ENCODE data around the gene SLC4A1AP. TPM values are rescaled to one million over a fixed set of nuclear protein-coding genes. Genes with fewer than 3 reads are reported as not detected.

The SLC4A1AP gene
- total RNA-seq, 1 experiment from 2014 or later = 33.8 TPM

- no peak overlapping the region for H3K4me3 Mint-ChIP-seq (ENCODE audit: unreplicated experiment)
- no peaks in the 10 kb centered on the region for H3K9me3 Mint-ChIP-seq (ENCODE audit: unreplicated experiment)
- peaks cover 35% of the 10 kb centered on the region for H3K4me1 Mint-ChIP-seq (ENCODE audit: low read depth, unreplicated experiment)
- no peaks in the 10 kb centered on the region for H3K36me3 ChIP-seq (ENCODE audit: control insufficient read depth, insufficient read depth, low read length)
- no peaks in the 10 kb centered on the region for H3K27me3 ChIP-seq (replicated peaks; ENCODE audit: control insufficient read depth, insufficient read depth, low read length)
- no peaks in the 10 kb centered on the region for H3K9me3 ChIP-seq
- no peaks in the 10 kb centered on the region for H3K27me3 Mint-ChIP-seq (ENCODE audit: insufficient read depth, unreplicated experiment)
- peaks cover 62% of the 10 kb centered on the region for H3K4me1 ChIP-seq
- DNase-seq = peak in 1 of 2 experiments; percentile 54
- no peak overlapping the region for H3K27ac Mint-ChIP-seq (ENCODE audit: unreplicated experiment)
- no peak for TF ChIP-seq CTCF (IDR thresholded peaks at IDR 0.05; ENCODE audit: insufficient read depth in 1 of 2, low read depth in 1 of 2, low read length in 1 of 2, severe bottlenecking in 1 of 2, unreplicated experiment in 1 of 2)
- intact Hi-C loops (cut with micrococcal nuclease; ENCODE audit: unreplicated experiment) = no loop called here
- BruUV-seq (replicated peaks) = no TSS peak
- ChIA-PET POLR2A (no interaction called here), CTCF (no interaction called here)
- no peak overlapping the region for H3K4me3 ChIP-seq (ENCODE audit: low read depth, low read length)
- no peaks in the 10 kb centered on the region for H3K36me3 Mint-ChIP-seq (ENCODE audit: insufficient read depth, unreplicated experiment)
Observed at GRCh38 chr2:27721335-27721734, 57.6 kb downstream of the SLC4A1AP start.

- H3K36me3 Mint-ChIP-seq (ENCODE audit: insufficient read depth, unreplicated experiment) = no peaks in the 10 kb centered on the region
- Histone ChIP-seq H3K27me3 (replicated peaks; ENCODE audit: control insufficient read depth, insufficient read depth, low read length) (no peaks in the 10 kb centered on the region), H3K4me3 (ENCODE audit: low read depth, low read length) (no peak overlapping the region), H3K4me1 (peaks cover 57% of the 10 kb centered on the region), H3K36me3 (ENCODE audit: control insufficient read depth, insufficient read depth, low read length) (no peaks in the 10 kb centered on the region), H3K9me3 (no peaks in the 10 kb centered on the region)
- H3K27ac Mint-ChIP-seq (ENCODE audit: unreplicated experiment) = no peak overlapping the region
- BruUV-seq (replicated peaks) = no TSS peak
- ChIA-PET CTCF (interaction anchor here (1.1 to 3.1 kb wide), 2 partner anchors 31 to 39 kb away, joined by 3 to 50 read pairs; no protein-coding TSS in a partner anchor), POLR2A (interaction anchor here (1.3 to 2.2 kb wide), 2 partner anchors 31 to 50 kb away, joined by 5 to 25 read pairs; partner anchors contain the start of gene MRPL33)
- intact Hi-C loops (cut with micrococcal nuclease; ENCODE audit: unreplicated experiment) = loop anchor here (2.0 kb wide), 1 partner anchor 19 kb away; no protein-coding TSS in a partner anchor
- H3K4me3 Mint-ChIP-seq (ENCODE audit: unreplicated experiment) = no peak overlapping the region
- no peak for DNase-seq
- no peaks in the 10 kb centered on the region for H3K27me3 Mint-ChIP-seq (ENCODE audit: insufficient read depth, unreplicated experiment)
- H3K4me1 Mint-ChIP-seq (ENCODE audit: low read depth, unreplicated experiment) = peaks cover 35% of the 10 kb centered on the region
- no peaks in the 10 kb centered on the region for H3K9me3 Mint-ChIP-seq (ENCODE audit: unreplicated experiment)
- no peak for TF ChIP-seq CTCF (IDR thresholded peaks at IDR 0.05; ENCODE audit: insufficient read depth in 1 of 2, low read depth in 1 of 2, low read length in 1 of 2, severe bottlenecking in 1 of 2, unreplicated experiment in 1 of 2)
Observed at GRCh38 chr2:27721884-27722485, 58.3 kb downstream of the SLC4A1AP start.

- no peaks in the 10 kb centered on the region for H3K27me3 Mint-ChIP-seq (ENCODE audit: insufficient read depth, unreplicated experiment)
- POLR2A ChIA-PET = interaction anchor here (0.5 to 2.2 kb wide), 8 partner anchors 13 to 673 kb away, joined by 3 to 25 read pairs (median 4); partner anchors contain the start of gene MRPL33
- Histone ChIP-seq H3K4me3 (ENCODE audit: low read depth, low read length) (no peak overlapping the region), H3K9me3 (no peaks in the 10 kb centered on the region), H3K36me3 (ENCODE audit: control insufficient read depth, insufficient read depth, low read length) (no peaks in the 10 kb centered on the region), H3K27me3 (replicated peaks; ENCODE audit: control insufficient read depth, insufficient read depth, low read length) (no peaks in the 10 kb centered on the region), H3K4me1 (peaks cover 60% of the 10 kb centered on the region)
- H3K9me3 Mint-ChIP-seq (ENCODE audit: unreplicated experiment) = no peaks in the 10 kb centered on the region
- CTCF ChIA-PET = interaction anchor here (0.5 to 3.1 kb wide), 23 partner anchors 10 to 873 kb away, joined by 3 to 50 read pairs (median 4); partner anchors contain the start of genes BABAM2, MRPL33 and RBKS
- BruUV-seq (replicated peaks) = no TSS peak
- peak; percentile 85 to 87 for TF ChIP-seq CTCF (IDR thresholded peaks at IDR 0.05; ENCODE audit: insufficient read depth in 1 of 2, low read depth in 1 of 2, low read length in 1 of 2, severe bottlenecking in 1 of 2, unreplicated experiment in 1 of 2)
- H3K4me3 Mint-ChIP-seq (ENCODE audit: unreplicated experiment) = no peak overlapping the region
- H3K36me3 Mint-ChIP-seq (ENCODE audit: insufficient read depth, unreplicated experiment) = no peaks in the 10 kb centered on the region
- H3K4me1 Mint-ChIP-seq (ENCODE audit: low read depth, unreplicated experiment) = peaks cover 48% of the 10 kb centered on the region
- intact Hi-C loops (cut with micrococcal nuclease; ENCODE audit: unreplicated experiment) = loop anchor here (1.0 to 2.0 kb wide), 4 partner anchors 21 to 696 kb away; no protein-coding TSS in a partner anchor
- peak overlapping the region; percentile 80 for H3K27ac Mint-ChIP-seq (ENCODE audit: unreplicated experiment)
- DNase-seq = peak; percentile 78 to 81
Observed at GRCh38 chr2:27723372-27724144, 59.9 kb downstream of the SLC4A1AP start.

Data from Caco-2 (cell line).